K562 (cell line): Measurements from ENCODE around the gene SHC1. TPM values are rescaled to one million over a fixed set of nuclear protein-coding genes. Genes with fewer than 3 reads are reported as not detected.

Experiments used
- ATF1 ChIP-seq, 2 experiments: fragments of 450-650 bp in 1 of 2; IDR thresholded peaks; 2 replicates each; pipeline ENCODE4 v1.6.1; 2016; ENCODE audit warnings: missing compliant biosample characterization in 1 of 2, missing genetic modification characterization in 1 of 2
- CEBPG ChIP-seq, 3 experiments: fragments of 200-800 bp in 1 of 3; sonication (Bioruptor generic) in 1 of 3; sonication (generic) in 1 of 3; formaldehyde crosslinking in 1 of 3; IDR thresholded peaks in 2 of 3; conservative IDR thresholded peaks in 1 of 3; 2 replicates each; pipeline versions ENCODE4 v1.6.1 to v1.8.0; 2016 to 2022; ENCODE audit warnings: missing compliant biosample characterization in 2 of 3, missing genetic modification characterization in 2 of 3, mild to moderate bottlenecking in 1 of 3, missing genetic modification reagents in 1 of 3
- CHD4 ChIP-seq: fragments of 200-600 bp; sonication (generic); IDR thresholded peaks from 3 replicates; pipeline ENCODE4 v1.6.1; 2012; ENCODE audit warnings: low read depth, mild to moderate bottlenecking, mixed read lengths, low read length, inconsistent platforms; ENCODE audit not compliant: insufficient read depth, insufficient replicate concordance, poor library complexity, severe bottlenecking
- EZH2 ChIP-seq: IDR thresholded peaks from 2 replicates; pipeline ENCODE4 v1.6.1; 2012; ENCODE audit warnings: low read depth, mild to moderate bottlenecking, inconsistent platforms, low read length, borderline replicate concordance
- FUS ChIP-seq: fragments of 200-400 bp; formaldehyde crosslinking; optimal IDR thresholded peaks from 2 replicates; pipeline ENCODE3; 2017; ENCODE audit warnings: low read depth, low read length
- KDM2B ChIP-seq: fragments of 250-450 bp; sonication (Bioruptor Pico); IDR thresholded peaks from 2 replicates; pipeline ENCODE4 v1.8.0; 2021; ENCODE audit warnings: mild to moderate bottlenecking, moderate library complexity
- MED1 ChIP-seq: sonication (generic); formaldehyde crosslinking; IDR thresholded peaks from 2 replicates; pipeline ENCODE4 v1.8.1; 2023; ENCODE audit warnings: missing genetic modification reagents, borderline replicate concordance
- NELFE ChIP-seq: IDR thresholded peaks from 2 replicates; pipeline ENCODE4 v1.6.1; 2011; ENCODE audit warnings: mild to moderate bottlenecking; ENCODE audit not compliant: insufficient read depth, insufficient read length
- NR4A1 ChIP-seq, 2 experiments: fragments of 250-450 bp in 1 of 2; fragments of 450-650 bp in 1 of 2; sonication (Bioruptor Pico) in 1 of 2; IDR thresholded peaks; 2 replicates each; pipeline versions ENCODE4 v1.4.0 to v1.6.1; 2016 to 2020; ENCODE audit warnings: mild to moderate bottlenecking in 2 of 2, missing compliant biosample characterization in 1 of 2, missing genetic modification characterization in 1 of 2, moderate library complexity in 1 of 2
- PCBP1 ChIP-seq: fragments of 200-400 bp; formaldehyde crosslinking; IDR thresholded peaks from 2 replicates; pipeline ENCODE4 v1.6.1; 2018; ENCODE audit warnings: mild to moderate bottlenecking, low read depth, low read length; ENCODE audit not compliant: poor library complexity, severe bottlenecking
- RFX1 ChIP-seq: fragments of 450-650 bp; IDR thresholded peaks from 2 replicates; pipeline ENCODE4 v1.6.1; 2016; ENCODE audit warnings: mild to moderate bottlenecking, moderate library complexity
- XRCC4 ChIP-seq: IDR thresholded peaks from one replicate; pipeline ENCODE4 v1.6.1; 2011; ENCODE audit not compliant: insufficient read depth, insufficient read length; ENCODE audit errors: extremely low read depth
- ZKSCAN3 ChIP-seq: fragments of 250-450 bp; sonication (Bioruptor Pico); IDR thresholded peaks from 2 replicates; pipeline ENCODE4 v1.4.0; 2020
- ZNF140 ChIP-seq: fragments of 250-450 bp; sonication (Bioruptor Pico); IDR thresholded peaks from 2 replicates; pipeline ENCODE4 v1.8.0; 2021; ENCODE audit warnings: moderate library complexity, mild to moderate bottlenecking, inconsistent platforms
- polyA plus RNA-seq, 8 experiments: library from polyadenylated mRNA; depleted of rRNA in 4 of 8; stranded (reverse) in 5 of 8; unstranded in 3 of 8; fragments of >200 nt; fragmentation: Nextera tagmentation in 2 of 8; fragmentation: Illumina TruSeq in 1 of 8; extraction: Ambion mirVana in 2 of 8; extraction: Trizol in 1 of 8; gene quantifications; 2 replicates each; pipeline versions ENCODE4 v1.2.1 to v1.2.3, GENCODE V29; 2011 to 2014; ENCODE audit warnings: inconsistent platforms in 1 of 8, missing spikeins in 1 of 8
- total RNA-seq, 7 experiments: library from RNA; depleted of rRNA in 6 of 7; stranded (reverse); fragments of >200 nt in 6 of 7; fragmentation: Illumina TruSeq in 2 of 7; extraction: Trizol in 2 of 7; gene quantifications; 2 replicates each; pipeline versions ENCODE4 v1.2.1 to v1.2.3, GENCODE V29; 2011 to 2021; ENCODE audit warnings: low replicate concordance in 1 of 7
- TF ChIP-seq, protein P1 (sequence below): fragments of 250-450 bp; sonication (Bioruptor Pico); IDR thresholded peaks from 2 replicates; pipeline ENCODE4 v1.5.0; 2021; ENCODE audit warnings: mild to moderate bottlenecking, moderate library complexity
- TF ChIP-seq, protein P2 (sequence below): sonication (generic); formaldehyde crosslinking; IDR thresholded peaks from 2 replicates; pipeline ENCODE4 v1.8.0; 2022; ENCODE audit warnings: mild to moderate bottlenecking, low read depth, missing genetic modification reagents
- TF ChIP-seq, protein P3 (sequence below): sonication (generic); formaldehyde crosslinking; IDR thresholded peaks from 2 replicates; pipeline ENCODE4 v1.8.0; 2022; ENCODE audit warnings: mild to moderate bottlenecking, missing genetic modification reagents
- TF ChIP-seq, protein P4 (sequence below): fragments of 250-450 bp; sonication (Bioruptor Pico); IDR thresholded peaks from 2 replicates; pipeline ENCODE4 v1.8.0; 2021; ENCODE audit warnings: moderate library complexity, mild to moderate bottlenecking, inconsistent platforms
- TF ChIP-seq, protein P5 (sequence below): fragments of 250-450 bp; sonication (Bioruptor Pico); IDR thresholded peaks from 2 replicates; pipeline ENCODE4 v1.8.0; 2021; ENCODE audit warnings: moderate library complexity, mild to moderate bottlenecking, inconsistent platforms

SHC1 gene
- total and polyA plus RNA-seq, 9 of the 15 experiments (the other 6 are each of a cell fraction or from before 2014, with no cell fraction given): 4.1 to 113 (median 51.9) TPM

DNA sequence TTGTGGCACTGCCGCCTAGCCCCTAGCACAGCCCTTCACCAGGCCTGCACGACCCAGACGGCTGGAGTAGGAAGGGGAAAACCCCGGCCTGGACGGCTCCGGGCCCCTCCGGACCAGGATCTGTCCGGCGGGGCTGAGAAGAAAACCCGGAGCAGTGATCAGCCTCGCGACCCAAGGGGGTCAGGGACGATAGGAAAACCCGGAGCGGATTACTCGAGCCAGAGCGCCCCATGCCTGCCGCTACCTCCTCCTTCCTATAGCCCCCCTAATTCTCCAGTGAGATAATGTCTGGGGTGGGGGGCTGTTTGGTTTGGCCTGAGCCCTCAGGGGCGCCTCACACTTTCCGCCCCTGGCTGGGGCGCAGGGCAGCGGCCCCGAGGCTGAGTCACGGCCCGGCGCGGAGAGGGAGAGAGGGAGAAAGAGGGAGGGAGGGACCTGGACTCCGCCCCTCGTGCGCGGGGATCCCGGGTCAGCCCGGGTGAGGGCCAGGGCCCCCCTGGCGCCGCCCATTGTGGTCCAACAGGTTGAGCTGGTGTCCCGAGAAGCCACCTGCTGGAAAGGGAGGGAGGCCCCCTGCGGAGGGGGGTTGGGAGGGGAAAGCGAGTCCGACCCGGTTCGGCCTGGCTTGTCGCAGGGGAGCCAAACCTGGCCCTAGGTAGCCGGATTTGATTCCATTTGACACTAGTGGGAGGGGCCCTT lies 30.3 kb upstream of the SHC1 start (continued):
- TF ChIP-seq, protein P1, sequence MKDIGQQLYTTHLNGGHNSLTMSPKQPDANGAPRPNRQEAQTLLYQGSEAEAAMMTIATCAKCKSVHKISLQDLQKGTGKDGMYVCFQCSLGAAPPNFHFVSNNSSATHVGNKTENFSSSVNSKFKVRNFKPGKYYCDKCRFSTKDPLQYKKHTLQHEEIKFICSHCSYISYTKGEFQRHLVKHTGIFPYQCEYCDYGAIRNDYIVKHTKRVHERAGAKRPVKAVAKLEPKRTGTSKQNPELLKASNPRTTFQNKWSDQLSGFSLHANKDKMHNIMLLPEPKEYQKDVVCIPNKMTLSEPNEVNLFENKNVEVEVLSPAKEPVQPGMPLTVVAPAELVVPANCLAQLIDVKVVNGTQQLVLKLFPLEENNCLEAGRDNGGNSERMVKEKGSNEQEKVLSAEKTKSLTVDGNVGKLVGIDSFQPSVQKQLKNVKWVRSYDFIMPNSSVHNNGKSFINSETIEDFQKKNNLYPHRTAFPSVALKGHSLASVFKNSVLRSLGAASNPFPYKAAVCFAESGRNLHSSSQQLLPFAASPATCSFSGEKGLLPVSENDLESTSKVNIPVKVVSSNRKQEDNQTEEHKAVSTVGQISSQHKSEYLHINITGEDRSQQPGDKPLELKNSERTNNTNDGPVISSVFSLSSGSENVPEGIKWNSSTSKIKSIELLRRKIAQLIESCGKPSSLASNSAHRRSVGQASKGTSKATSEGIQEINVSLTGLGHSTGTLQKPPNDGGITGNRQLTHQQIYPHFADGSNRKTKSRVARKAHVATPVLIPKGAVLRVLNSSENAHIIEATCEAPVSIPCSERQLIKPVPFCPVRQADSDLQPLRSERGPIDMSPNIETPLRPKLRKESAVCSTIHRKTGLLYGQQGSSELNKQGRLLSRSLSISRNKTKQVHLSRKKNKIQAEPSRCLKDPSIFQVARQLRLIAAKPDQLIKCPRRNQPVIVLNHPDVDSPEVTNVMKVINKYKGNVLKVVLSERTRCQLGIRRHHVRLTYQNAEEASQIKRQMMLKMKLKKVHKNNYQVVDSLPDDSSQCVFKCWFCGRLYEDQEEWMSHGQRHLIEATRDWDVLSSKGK (CRISPR knock-in tag): no peak
- TF ChIP-seq RFX1 (no peak), ZKSCAN3 (CRISPR knock-in tag) (no peak), CHD4 (no peak), NR4A1 (CRISPR knock-in tag; IDR thresholded peaks at IDR 0.05) (no peak), NR4A1 (tag; IDR thresholded peaks at IDR 0.05) (peak; percentile 43; the same call in 1 of the 2 replicates), ZNF140 (CRISPR knock-in tag) (no peak), EZH2 (no peak), XRCC4 (no peak), MED1 (no peak), FUS (no peak), NELFE (no peak), PCBP1 (peak; percentile 65), KDM2B (CRISPR knock-in tag) (no peak), ATF1 (CRISPR knock-in tag; IDR thresholded peaks at IDR 0.05) (no peak), ATF1 (tag; IDR thresholded peaks at IDR 0.05) (peak; percentile 87), CEBPG (CRISPR knock-in tag; IDR thresholded peaks at IDR 0.05) (no peak), CEBPG (tag; conservative IDR thresholded peaks at IDR 0.05 in 1 of 2, IDR thresholded peaks at IDR 0.05 in 1 of 2) (no peak)
- TF ChIP-seq, protein P2, sequence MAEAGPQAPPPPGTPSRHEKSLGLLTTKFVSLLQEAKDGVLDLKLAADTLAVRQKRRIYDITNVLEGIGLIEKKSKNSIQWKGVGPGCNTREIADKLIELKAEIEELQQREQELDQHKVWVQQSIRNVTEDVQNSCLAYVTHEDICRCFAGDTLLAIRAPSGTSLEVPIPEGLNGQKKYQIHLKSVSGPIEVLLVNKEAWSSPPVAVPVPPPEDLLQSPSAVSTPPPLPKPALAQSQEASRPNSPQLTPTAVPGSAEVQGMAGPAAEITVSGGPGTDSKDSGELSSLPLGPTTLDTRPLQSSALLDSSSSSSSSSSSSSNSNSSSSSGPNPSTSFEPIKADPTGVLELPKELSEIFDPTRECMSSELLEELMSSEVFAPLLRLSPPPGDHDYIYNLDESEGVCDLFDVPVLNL (CRISPR knock-in tag): no peak
- TF ChIP-seq, protein P3, sequence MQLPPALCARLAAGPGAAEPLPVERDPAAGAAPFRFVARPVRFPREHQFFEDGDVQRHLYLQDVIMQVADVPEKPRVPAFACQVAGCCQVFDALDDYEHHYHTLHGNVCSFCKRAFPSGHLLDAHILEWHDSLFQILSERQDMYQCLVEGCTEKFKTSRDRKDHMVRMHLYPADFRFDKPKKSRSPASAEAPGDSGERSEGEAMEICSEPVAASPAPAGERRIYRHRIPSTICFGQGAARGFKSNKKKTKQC (CRISPR knock-in tag): peak; percentile 75; the same call in 1 of the 2 replicates
- TF ChIP-seq, protein P4, sequence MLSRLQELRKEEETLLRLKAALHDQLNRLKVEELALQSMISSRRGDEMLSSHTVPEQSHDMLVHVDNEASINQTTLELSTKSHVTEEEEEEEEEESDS (CRISPR knock-in tag): no peak
- TF ChIP-seq, protein P5, sequence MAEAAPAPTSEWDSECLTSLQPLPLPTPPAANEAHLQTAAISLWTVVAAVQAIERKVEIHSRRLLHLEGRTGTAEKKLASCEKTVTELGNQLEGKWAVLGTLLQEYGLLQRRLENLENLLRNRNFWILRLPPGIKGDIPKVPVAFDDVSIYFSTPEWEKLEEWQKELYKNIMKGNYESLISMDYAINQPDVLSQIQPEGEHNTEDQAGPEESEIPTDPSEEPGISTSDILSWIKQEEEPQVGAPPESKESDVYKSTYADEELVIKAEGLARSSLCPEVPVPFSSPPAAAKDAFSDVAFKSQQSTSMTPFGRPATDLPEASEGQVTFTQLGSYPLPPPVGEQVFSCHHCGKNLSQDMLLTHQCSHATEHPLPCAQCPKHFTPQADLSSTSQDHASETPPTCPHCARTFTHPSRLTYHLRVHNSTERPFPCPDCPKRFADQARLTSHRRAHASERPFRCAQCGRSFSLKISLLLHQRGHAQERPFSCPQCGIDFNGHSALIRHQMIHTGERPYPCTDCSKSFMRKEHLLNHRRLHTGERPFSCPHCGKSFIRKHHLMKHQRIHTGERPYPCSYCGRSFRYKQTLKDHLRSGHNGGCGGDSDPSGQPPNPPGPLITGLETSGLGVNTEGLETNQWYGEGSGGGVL (CRISPR knock-in tag): no peak
